SH-SY5Y (cell line): ENCODE measurements around the gene FKBP5.

ENCODE experiments used
- GATA2 ChIP-seq: IDR thresholded peaks from 2 replicates; pipeline ENCODE4 v1.6.1; 2011; ENCODE audit warnings: mild to moderate bottlenecking, low read depth, low read length
- GATA3 ChIP-seq: IDR thresholded peaks from 2 replicates; pipeline ENCODE4 v1.6.1; 2011; ENCODE audit warnings: low read depth, mild to moderate bottlenecking, low read length, moderate library complexity

GRCh38 chr6:35724059-35724458, 35.3 kb upstream of the FKBP5 start:
- TF ChIP-seq GATA3 (no peak), GATA2 (no peak)
